OCI-LY1 (cell line): ENCODE results near the gene HMHB1.

ENCODE experiments used
- CTCF ChIP-seq: fragments of 200-600 bp; sonication (generic), shearing (Covaris generic); IDR thresholded peaks from 2 replicates; pipeline ENCODE4 v1.5.1; 2017; ENCODE audit warnings: mild to moderate bottlenecking, antibody characterized with exemption, low read length, moderate library complexity, mixed read lengths
- EZH2 ChIP-seq: fragments of 200-600 bp; sonication (generic), shearing (Covaris generic); IDR thresholded peaks from 2 replicates; pipeline ENCODE4 v1.8.0; 2017; ENCODE audit warnings: borderline replicate concordance, mixed run types, mild to moderate bottlenecking, antibody characterized with exemption, low read length, moderate library complexity, mixed read lengths

DNA sequence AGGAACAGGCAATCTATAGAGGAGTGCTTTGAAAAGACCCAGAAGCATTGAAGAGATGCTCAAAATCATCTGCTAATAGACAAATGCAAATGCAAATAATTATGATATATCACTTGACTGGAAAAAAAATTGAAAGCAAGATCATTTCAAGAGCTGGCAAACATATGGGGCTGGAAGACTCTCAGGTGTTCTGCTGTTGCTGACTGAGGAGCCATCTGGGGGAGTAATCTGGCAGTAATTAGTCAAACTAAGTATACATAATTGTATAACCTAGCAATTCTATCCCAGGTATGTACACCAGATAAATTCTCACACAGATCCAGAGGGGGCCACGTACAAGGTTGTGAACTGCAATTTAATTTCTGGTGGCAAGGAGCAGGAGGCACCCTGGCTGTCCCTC lies 4.6 kb upstream of the HMHB1 start:
- no peak for TF ChIP-seq CTCF
- no peak for TF ChIP-seq EZH2
